Endothelial cell of umbilical vein (primary cell): ENCODE data around the gene SPSB1. TPM values are rescaled to one million over a fixed set of nuclear protein-coding genes. Genes with fewer than 3 reads are reported as not detected.

Experiments used
- BruUV-seq: library from RNA; stranded (reverse); fragments of 400-500 nt; replicated peaks from 2 replicates; lab custom pipeline; 2021; lab: Mats Ljungman, UMichigan
- CTCF ChIA-PET: fragments of 300-600, 350-600 bp; sonication (Branson Sonifier 250); formaldehyde crosslinking; loops from one replicate; lab custom pipeline; 2021; ENCODE audit warnings: antibody characterized with exemption, inconsistent platforms; lab: Charles Lee
- POLR2A ChIA-PET: fragments of 300-600, 350-600 bp; sonication (Branson Sonifier 250); formaldehyde crosslinking; loops from one replicate; lab custom pipeline; 2021; ENCODE audit warnings: antibody characterized with exemption, inconsistent platforms; lab: Charles Lee
- DNase-seq: peaks from one replicate; pipeline ENCODE4 v3.0.0-alpha.2; 2011; ENCODE audit warnings: low read depth, low spot score
- FAIRE-seq: peaks from 2 replicates; lab custom pipeline; 2011; peaks lifted over from hg19 to GRCh38; lab: Jason Lieb, UNC
- H2AFZ ChIP-seq: 2 replicates; pipeline ENCODE4 v1.6.0; 2012; ENCODE audit warnings: low read depth, low read length, control low read depth, inconsistent platforms
- H3K27ac ChIP-seq: 2 replicates; pipeline ENCODE4 v1.5.1; 2011; ENCODE audit warnings: low read depth, mild to moderate bottlenecking, control low read depth, low read length, moderate library complexity; ENCODE audit not compliant: insufficient read depth
- H3K27me3 ChIP-seq, 2 experiments: 2 replicates each; pipeline versions ENCODE4 v1.6.0 to v1.6.1; 2011; ENCODE audit warnings: low read length in 2 of 2, mixed read lengths in 1 of 2; ENCODE audit not compliant: control insufficient read depth in 2 of 2, insufficient read depth in 2 of 2
- H3K36me3 ChIP-seq, 2 experiments: 2 replicates in 1 of 2; 3 replicates in 1 of 2; pipeline ENCODE4 v1.5.1; 2011; ENCODE audit warnings: low read length in 2 of 2, mild to moderate bottlenecking in 1 of 2, moderate library complexity in 1 of 2; ENCODE audit not compliant: control insufficient read depth in 2 of 2, insufficient read depth in 2 of 2; ENCODE audit errors: extremely low read depth in 1 of 2
- H3K4me1 ChIP-seq: 3 replicates; pipeline ENCODE4 v1.5.1; 2011; ENCODE audit warnings: mild to moderate bottlenecking, low read length; ENCODE audit not compliant: control insufficient read depth, insufficient read depth; ENCODE audit errors: extremely low read depth
- H3K4me2 ChIP-seq: 2 replicates; pipeline ENCODE4 v1.6.1; 2011; ENCODE audit warnings: low read length, control low read depth, mixed read lengths; ENCODE audit not compliant: insufficient read depth
- H3K4me3 ChIP-seq, 3 experiments: fragments of 200-600 bp in 1 of 3; sonication (generic), shearing (Covaris generic) in 1 of 3; replicated peaks in 1 of 3; 2 replicates each; pipeline ENCODE4 v1.5.1; 2011 to 2016; ENCODE audit warnings: control low read depth in 3 of 3, low read length in 3 of 3, mild to moderate bottlenecking in 2 of 3, inconsistent platforms in 1 of 3, low read depth in 1 of 3, moderate library complexity in 1 of 3; ENCODE audit not compliant: insufficient read depth in 1 of 3
- H3K79me2 ChIP-seq: 2 replicates; pipeline ENCODE4 v1.6.0; 2012; ENCODE audit warnings: low read length, inconsistent platforms; ENCODE audit not compliant: control insufficient read depth, insufficient read depth
- H3K9ac ChIP-seq: replicated peaks from 2 replicates; pipeline ENCODE3; 2011; ENCODE audit warnings: low read length, control low read depth; ENCODE audit not compliant: insufficient read depth; ENCODE audit errors: extremely low read depth
- H3K9me1 ChIP-seq: replicated peaks from 3 replicates; pipeline ENCODE4 v1.6.0; 2011; ENCODE audit warnings: mild to moderate bottlenecking, low read length; ENCODE audit not compliant: control insufficient read depth, insufficient read depth; ENCODE audit errors: extremely low read depth
- H3K9me3 ChIP-seq: replicated peaks from 2 replicates; pipeline ENCODE4 v1.5.1; 2012; ENCODE audit warnings: low read length, inconsistent platforms; ENCODE audit not compliant: control insufficient read depth, insufficient read depth
- H4K20me1 ChIP-seq: replicated peaks from 2 replicates; pipeline ENCODE3; 2011; ENCODE audit warnings: mild to moderate bottlenecking, low read length; ENCODE audit not compliant: control insufficient read depth, insufficient read depth; ENCODE audit errors: extremely low read depth
- CTCF ChIP-seq, 2 donors: IDR thresholded peaks; 1 replicate in 1 of 2; 2 replicates in 1 of 2; pipeline ENCODE4 v1.5.1; 2011; ENCODE audit warnings: low read length in 2 of 2, mild to moderate bottlenecking in 2 of 2, moderate library complexity in 2 of 2, control low read depth in 1 of 2, inconsistent platforms in 1 of 2, low read depth in 1 of 2; ENCODE audit not compliant: insufficient read depth in 1 of 2; ENCODE audit errors: extremely low read depth in 1 of 2
- EZH2 ChIP-seq: IDR thresholded peaks from 2 replicates; pipeline ENCODE4 v1.6.1; 2012; ENCODE audit warnings: borderline replicate concordance, low read depth, mild to moderate bottlenecking, moderate library complexity, low read length, inconsistent platforms; ENCODE audit not compliant: severe bottlenecking
- FOS ChIP-seq: IDR thresholded peaks from 2 replicates; pipeline ENCODE4 v1.6.1; 2011; ENCODE audit warnings: mild to moderate bottlenecking, low read length, moderate library complexity, borderline replicate concordance; ENCODE audit not compliant: insufficient read depth
- GATA2 ChIP-seq: IDR thresholded peaks from 2 replicates; pipeline ENCODE4 v1.7.0; 2011; ENCODE audit warnings: low read depth, mild to moderate bottlenecking, moderate library complexity, mixed read lengths, low read length; ENCODE audit not compliant: insufficient read length, insufficient read depth
- JUN ChIP-seq: IDR thresholded peaks from 2 replicates; pipeline ENCODE4 v1.6.1; 2011; ENCODE audit warnings: borderline replicate concordance, low read depth; ENCODE audit not compliant: insufficient read length, insufficient read depth
- MYC ChIP-seq: IDR thresholded peaks from one replicate; pipeline ENCODE4 v1.6.1; 2011; ENCODE audit warnings: mild to moderate bottlenecking, low read depth, low read length
- POLR2A ChIP-seq: IDR thresholded peaks from 2 replicates; pipeline ENCODE4 v1.6.1; 2012; ENCODE audit warnings: low read depth, mild to moderate bottlenecking, control low read depth, low read length
- POLR2AphosphoS5 ChIP-seq: IDR thresholded peaks from 2 replicates; pipeline ENCODE4 v1.6.1; 2012; ENCODE audit warnings: low read depth, mild to moderate bottlenecking, control low read depth, low read length, moderate library complexity; ENCODE audit not compliant: insufficient read depth
- dilution Hi-C: fragments of 300-500 bp; cut with MboI; formaldehyde crosslinking; loops from one replicate; pipeline ENCODE4 v1.15.0; 2019; ENCODE audit warnings: low sequenced_read_pairs; ENCODE audit not compliant: extremely low pct_ligation_motif_present
- intact Hi-C: fragments of 100-400 bp; cut with micrococcal nuclease; formaldehyde crosslinking; loops from one replicate; pipeline ENCODE4 v1.10.0; 2022
- polyA plus RNA-seq, 4 experiments: library from polyadenylated mRNA; depleted of rRNA in 3 of 4; stranded (reverse) in 3 of 4; unstranded in 1 of 4; fragments of >200 nt; gene quantifications; 2 replicates each; pipeline versions ENCODE4 v1.2.1 to v1.2.3, GENCODE V29; 2011 to 2012; ENCODE audit warnings: missing spikeins in 1 of 4
- total RNA-seq: library from RNA; stranded (reverse); gene quantifications from 2 replicates; pipeline ENCODE4 v1.2.3, GENCODE V29; 2021
- TF ChIP-seq, protein P1 (sequence below): IDR thresholded peaks from 2 replicates; pipeline ENCODE4 v1.6.1; 2011; ENCODE audit not compliant: insufficient read depth, insufficient read length

The SPSB1 gene
- total and polyA plus RNA-seq, 2 donors (not counting 3 experiments of a cell fraction or from before 2014, with no cell fraction given) = 41.9 to 61.2 TPM

DNA sequence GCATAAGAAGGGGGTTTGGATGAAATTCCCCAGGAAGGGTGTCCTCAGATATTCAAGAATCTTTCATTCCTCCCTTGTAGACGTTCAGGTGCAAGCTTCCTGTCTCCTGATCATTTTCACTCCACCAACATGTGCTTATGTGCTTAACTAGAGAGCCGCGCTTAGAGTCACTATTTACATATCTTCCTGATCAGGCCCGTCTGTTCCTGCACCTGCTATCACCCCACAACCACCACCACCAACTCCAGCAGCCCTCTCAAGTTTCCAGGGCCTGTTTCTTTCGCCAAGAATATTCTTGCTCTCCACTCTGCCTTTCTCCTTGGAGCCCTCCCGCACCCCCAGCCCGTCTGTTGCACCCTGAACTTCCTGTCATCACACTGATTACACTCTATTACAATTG is 113.4 kb downstream of the SPSB1 start:
- no peak for FAIRE-seq
- Histone ChIP-seq H3K27me3 (no peaks in the 10 kb centered on the region), H3K4me2 (no peak overlapping the region), H2AFZ (no peak overlapping the region), H4K20me1 (no peaks in the 10 kb centered on the region), H3K36me3 (no peaks in the 10 kb centered on the region), H3K4me3 (no peak overlapping the region), H3K9ac (no peak overlapping the region), H3K79me2 (no peaks in the 10 kb centered on the region), H3K4me1 (peaks cover 17% of the 10 kb centered on the region), H3K27ac (no peak overlapping the region), H3K9me1 (no peaks in the 10 kb centered on the region), H3K9me3 (no peaks in the 10 kb centered on the region)
- ChIA-PET POLR2A (no interaction called here), CTCF (interaction anchor here (1.3 to 1.9 kb wide), 2 partner anchors 35 to 139 kb away, joined by 3 to 6 read pairs; no protein-coding TSS in a partner anchor)
- DNase-seq = no peak
- BruUV-seq = no TSS peak
- no peak for TF ChIP-seq POLR2A
- intact Hi-C loops = no loop called here
- dilution Hi-C loops = no loop called here

DNA sequence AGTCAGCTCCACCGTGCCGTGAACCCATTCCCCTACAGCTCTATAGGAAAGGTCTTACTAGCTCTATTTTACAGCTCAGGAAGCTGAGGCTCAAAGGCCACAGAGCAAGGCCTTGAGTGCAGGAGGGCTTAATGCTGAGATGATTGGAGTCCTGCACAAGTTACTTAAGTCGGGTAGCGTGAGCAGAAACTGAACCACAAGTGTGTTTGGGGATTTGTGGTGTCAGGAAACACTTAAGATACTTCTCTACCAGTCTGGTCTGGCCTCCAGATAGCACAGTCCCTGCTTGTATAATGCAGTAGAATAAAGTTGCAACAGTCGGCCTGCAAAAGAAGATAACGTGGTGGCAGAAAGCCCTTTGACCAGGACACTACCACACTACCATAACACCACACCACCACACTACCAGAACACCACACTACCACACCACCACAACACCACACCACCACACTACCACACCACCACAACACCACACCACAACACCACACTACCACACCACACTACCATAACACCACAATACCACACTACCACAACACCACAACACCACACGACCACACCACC is 118.1 kb downstream of the SPSB1 start:
- BruUV-seq = no TSS peak
- Histone ChIP-seq H3K4me3 (no peak overlapping the region), H3K4me2 (no peak overlapping the region), H3K4me1 (peaks cover 20% of the 10 kb centered on the region), H3K79me2 (no peaks in the 10 kb centered on the region), H3K9me1 (no peaks in the 10 kb centered on the region), H4K20me1 (no peaks in the 10 kb centered on the region), H3K27me3 (no peaks in the 10 kb centered on the region), H3K9ac (no peak overlapping the region), H3K27ac (no peak overlapping the region), H3K36me3 (no peaks in the 10 kb centered on the region), H3K9me3 (no peaks in the 10 kb centered on the region), H2AFZ (peak overlapping the region; percentile 1)
- DNase-seq (peak; percentile 65), FAIRE-seq (peak; percentile 69)
- ChIA-PET POLR2A (interaction anchor here (1.2 kb wide), 1 partner anchor 11 kb away, joined by 4 read pairs; no protein-coding TSS in a partner anchor), CTCF (interaction anchor here (0.8 to 4.3 kb wide), 2 partner anchors 11 to 28 kb away, joined by 3 to 22 read pairs; no protein-coding TSS in a partner anchor)
- dilution Hi-C loops = no loop called here
- TF ChIP-seq CTCF (IDR thresholded peaks at IDR 0.05; ENCODE audit: extremely low read depth in 1 of 2, insufficient read depth in 1 of 2, low read depth in 1 of 2, low read length in 2 of 2) (no peak), POLR2AphosphoS5 (no peak), POLR2A (no peak), FOS (no peak), JUN (no peak), MYC (no peak), GATA2 (no peak), EZH2 (no peak)
- TF ChIP-seq, protein P1, sequence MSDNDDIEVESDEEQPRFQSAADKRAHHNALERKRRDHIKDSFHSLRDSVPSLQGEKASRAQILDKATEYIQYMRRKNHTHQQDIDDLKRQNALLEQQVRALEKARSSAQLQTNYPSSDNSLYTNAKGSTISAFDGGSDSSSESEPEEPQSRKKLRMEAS = no peak
- intact Hi-C loops = no loop called here
